Fibroblast of villous mesenchyme (primary cell): ENCODE measurements around the gene B3GNT3. TPM values are rescaled to one million over a fixed set of nuclear protein-coding genes. Genes with fewer than 3 reads are reported as not detected.

Source experiments
- DNase-seq: peaks from one replicate; pipeline ENCODE4 v3.0.0-alpha.2; 2010; ENCODE audit warnings: low read depth
- H3K4me3 ChIP-seq: 2 replicates; pipeline ENCODE4 v1.5.1; 2011; ENCODE audit warnings: low read depth, mild to moderate bottlenecking, low read length
- CTCF ChIP-seq: IDR thresholded peaks from 2 replicates; pipeline ENCODE4 v1.5.1; 2012; ENCODE audit warnings: low read depth, mild to moderate bottlenecking, low read length; ENCODE audit not compliant: insufficient read depth
- total RNA-seq: library from RNA; depleted of rRNA; stranded (reverse); fragments of >200 nt; gene quantifications from 2 replicates; pipeline ENCODE4 v1.2.3, GENCODE V29; 2012

Gene B3GNT3
- total RNA-seq, 1 donor: not detected

DNA sequence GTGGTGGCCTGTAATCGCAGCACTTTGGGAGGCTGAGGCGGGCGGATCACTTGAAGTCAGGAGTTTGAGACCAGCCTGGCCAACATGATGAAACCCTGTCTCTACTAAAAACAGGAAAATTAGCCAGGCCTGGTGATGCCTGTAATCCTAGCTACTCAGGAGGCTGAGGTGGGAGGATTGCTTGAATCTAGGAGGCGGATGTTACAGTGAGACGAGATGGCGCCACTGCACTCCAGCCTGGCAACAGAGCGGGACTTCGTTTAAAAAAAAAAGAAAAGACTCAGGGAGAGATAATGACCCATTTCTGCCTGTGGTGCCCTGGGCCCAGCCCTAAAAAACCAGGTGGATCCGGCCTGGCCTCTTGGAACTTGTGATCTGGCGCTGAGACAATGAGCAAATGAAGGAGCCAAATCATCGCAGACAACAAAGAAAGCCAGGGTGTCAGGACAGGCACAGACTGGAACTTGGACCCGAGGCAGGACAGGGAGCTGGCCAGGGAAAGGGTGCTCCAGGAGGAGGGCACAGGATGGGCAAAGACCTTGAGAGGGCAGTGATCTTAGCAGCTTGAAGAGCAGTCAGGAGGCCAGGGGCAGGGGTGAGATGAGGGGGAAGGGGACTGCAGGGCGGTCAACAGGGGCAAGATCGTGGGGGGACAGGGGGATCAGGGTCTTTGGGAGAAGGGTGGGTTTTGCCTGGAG, 53.8 kb downstream of the B3GNT3 start:
- DNase-seq: no peak
- no peak for TF ChIP-seq CTCF
- no peak overlapping the region for H3K4me3 ChIP-seq

DNA sequence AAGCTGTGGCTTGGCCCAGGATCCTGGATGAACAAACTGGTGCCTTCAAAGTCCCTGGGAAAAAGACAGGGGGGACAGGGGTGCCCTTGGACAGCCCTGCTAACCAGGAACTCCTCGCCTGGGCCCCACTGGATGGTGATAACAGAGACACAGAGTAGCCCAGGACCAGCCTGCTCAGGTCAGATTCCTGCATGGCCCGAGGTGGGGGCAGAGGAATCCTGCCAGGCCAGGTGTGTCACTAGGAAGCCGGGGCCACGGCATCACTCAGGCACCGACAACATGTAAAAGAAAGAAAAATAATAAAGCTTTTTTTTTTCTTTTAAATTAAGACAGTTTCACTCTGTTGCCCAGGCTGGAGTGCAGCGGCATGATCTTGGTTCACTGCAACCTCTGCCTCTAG, 59.1 kb downstream of the B3GNT3 start:
- no peak overlapping the region for H3K4me3 ChIP-seq
- TF ChIP-seq CTCF: no peak
- DNase-seq: no peak

DNA sequence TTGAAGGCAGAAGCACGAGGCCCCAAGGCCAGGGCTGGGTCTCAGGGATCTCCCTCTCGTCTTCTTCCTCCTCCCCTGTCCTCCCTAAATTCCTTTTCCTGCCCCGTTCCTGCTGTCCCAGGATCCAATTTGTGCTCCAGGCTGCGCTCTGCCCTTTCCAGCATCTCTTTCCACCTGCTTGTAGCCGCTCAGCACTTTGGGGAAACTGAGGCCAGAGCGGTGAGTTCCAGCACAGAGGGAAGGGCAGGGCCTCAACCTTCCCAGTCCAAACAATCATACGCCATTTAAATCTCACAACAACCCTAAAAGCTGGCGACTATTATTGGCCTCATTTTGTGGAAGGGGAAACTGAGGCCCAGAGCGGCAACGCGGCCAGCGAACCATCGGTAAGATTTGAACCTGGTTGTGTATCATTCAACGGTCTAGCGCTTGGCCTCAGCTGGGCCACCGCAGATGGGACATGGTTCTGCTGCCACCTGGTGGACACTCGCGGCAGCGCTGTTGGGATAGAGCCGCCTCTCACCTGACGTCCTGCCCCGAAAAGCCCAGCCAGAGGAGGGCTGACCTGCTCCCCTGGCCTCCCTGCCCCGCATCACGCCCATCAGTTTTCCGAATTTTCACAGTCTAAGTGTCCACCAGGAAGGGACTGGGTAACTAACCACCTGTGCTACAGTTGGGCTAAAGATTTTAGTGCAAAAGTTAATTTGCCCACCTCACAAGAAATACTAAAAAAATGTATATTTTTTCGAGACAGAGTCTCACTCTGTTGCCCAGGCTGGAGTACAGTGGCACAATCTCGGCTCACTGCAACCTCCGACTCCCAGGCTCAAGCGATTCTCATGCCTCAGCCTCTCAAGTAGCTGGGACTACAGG, 60.6 kb downstream of the B3GNT3 start:
- peak; percentile 65 for DNase-seq
- peak; percentile 97 for TF ChIP-seq CTCF
- H3K4me3 ChIP-seq: no peak overlapping the region

GRCh38 chr19:17859533-17860330, 64.8 kb downstream of the B3GNT3 start, which contains the start of gene RPL18A:
Gene RPL18A (plus strand): TSS chr19:17859910. CDS start chr19:17859957, 47 bp downstream.
- TF ChIP-seq CTCF: peak; percentile 71
- peak; percentile 100 for DNase-seq
- peak within 1 kb of the TSS; percentile 94 for H3K4me3 ChIP-seq

- TF ChIP-seq CTCF: no peak
- peak overlapping the region; percentile 94 for H3K4me3 ChIP-seq
- DNase-seq: no peak
These were observed 65.5 kb downstream of the B3GNT3 start for GRCh38 chr19:17860331-17860992.

DNA sequence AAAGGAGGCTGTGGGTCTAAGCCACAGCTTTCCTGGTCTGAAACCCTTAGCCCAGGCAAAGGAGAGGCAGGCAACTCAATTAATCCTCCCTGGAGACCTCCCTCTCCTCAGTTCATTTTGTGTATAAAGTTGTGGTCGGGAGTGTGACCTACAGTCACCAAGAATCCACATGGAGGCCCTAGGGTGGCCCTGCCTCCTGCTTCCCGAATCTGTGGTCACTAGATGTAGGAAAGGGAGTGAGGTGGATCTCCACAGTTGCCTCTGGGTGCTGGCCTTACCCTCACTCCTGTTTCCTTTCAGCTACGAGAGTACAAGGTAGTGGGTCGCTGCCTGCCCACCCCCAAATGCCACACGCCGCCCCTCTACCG, 66.0 kb downstream of the B3GNT3 start:
- peak overlapping the region; percentile 94 for H3K4me3 ChIP-seq
- TF ChIP-seq CTCF: no peak
- no peak for DNase-seq
